Left ventricle myocardium superior (tissue), 1 donor: ENCODE results near the gene BRMS1. TPM values are rescaled to one million over a fixed set of nuclear protein-coding genes. Genes with fewer than 3 reads are reported as not detected.
A peak's percentile ranks its signal among the peaks of the same experiment; 100 is the strongest.

ENCODE experiments used
- ATAC-seq: fragments of 200-7000 bp; cut with Tn5 transposase; one replicate; pipeline ENCODE4 v1.9.1; 2020; ENCODE audit warnings: mild to moderate bottlenecking, moderate library complexity
- DNase-seq: peaks from one replicate; pipeline ENCODE4 v3.0.0-alpha.2; 2020
- intact Hi-C: fragments of 100-400 bp; cut with micrococcal nuclease; formaldehyde crosslinking; loops from one replicate; pipeline ENCODE4 v1.11.0; 2022
- total RNA-seq: library from RNA; stranded (reverse); fragmentation: NEBNext Ultra II Directional; extraction: Animal tissue kit (Norgen Biotek cat#: 25700); gene quantifications from one replicate; pipeline ENCODE4 v1.2.1, GENCODE V29; 2021
- donor health status: DM: no; HTN: yes; CAD: no; lungs with severe emphysema.

BRMS1 gene
- total RNA-seq, 1 donor from 2014 or later = 14.7 TPM

DNA sequence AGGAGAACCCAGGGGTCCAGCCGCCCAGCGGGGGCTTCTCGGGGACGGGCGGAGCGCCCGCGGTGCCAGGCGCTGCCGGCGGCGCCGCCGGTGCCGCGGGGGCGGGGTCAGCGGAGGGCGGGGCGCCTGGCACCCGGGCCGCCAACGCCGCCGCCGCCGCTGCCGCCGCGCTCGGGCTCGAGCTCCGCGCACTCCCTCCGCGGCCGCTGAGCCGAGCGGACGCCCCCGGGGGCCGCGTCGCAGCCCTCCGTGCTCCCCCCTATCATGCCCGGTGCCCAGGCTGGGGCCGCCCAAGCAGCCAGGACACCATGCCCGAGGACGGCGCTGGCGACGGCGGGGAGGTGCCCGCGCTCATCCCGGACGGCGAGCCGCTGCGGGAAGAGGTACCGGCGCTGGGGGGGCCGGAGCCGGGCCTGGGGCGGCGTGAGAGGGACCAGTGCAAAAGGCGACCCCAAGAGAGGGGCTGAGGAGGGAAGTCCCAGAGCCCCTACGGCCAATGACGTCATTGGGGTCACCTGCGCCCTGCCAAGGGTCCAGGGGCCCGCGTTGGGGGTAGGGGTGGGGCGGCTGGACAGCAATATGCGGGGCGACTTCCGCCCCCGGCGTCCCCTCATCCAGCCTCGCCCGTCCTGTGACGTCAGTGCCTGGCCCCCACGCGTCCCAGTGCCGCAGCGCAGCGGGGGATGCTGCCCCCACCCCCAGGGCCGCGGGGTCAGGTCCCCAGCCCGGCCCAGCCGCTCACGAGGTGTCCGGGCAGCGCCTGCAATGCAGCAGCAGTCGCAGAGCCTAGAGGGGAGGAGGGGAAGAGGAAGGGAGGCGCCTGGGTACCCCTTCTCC, 53.0 kb downstream of the BRMS1 start, which contains the start of gene TMEM151A:
Gene TMEM151A, plus strand, starts transcription at position 189 of the 837 bp plus-strand sequence. Its CDS starts 120 bp downstream, at position 309.
- intact Hi-C loops = no loop called here
- ATAC-seq (no peak), DNase-seq (no peak)

DNA sequence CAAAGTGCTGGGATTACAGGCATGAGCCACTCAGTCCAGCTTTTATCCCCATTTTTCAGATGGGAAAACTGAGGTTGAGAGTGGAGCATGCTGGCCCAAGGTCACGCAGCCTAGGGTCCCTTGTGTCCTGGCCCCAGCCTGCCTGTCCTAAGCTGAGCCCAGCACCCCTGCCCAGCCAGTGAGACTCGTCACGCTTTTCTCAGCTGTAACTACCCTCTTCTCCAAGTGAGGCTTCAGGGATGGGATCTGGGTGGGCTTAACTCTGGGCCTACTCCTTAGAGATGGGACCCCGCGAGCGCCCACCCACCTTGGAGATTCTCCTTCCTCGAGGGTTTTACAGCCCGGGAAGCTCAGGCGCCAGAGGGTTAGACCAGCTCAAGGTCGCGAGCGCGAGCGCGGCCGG, 53.6 kb downstream of the BRMS1 start:
- ATAC-seq (no peak), DNase-seq (no peak)
- intact Hi-C loops = no loop called here

DNA sequence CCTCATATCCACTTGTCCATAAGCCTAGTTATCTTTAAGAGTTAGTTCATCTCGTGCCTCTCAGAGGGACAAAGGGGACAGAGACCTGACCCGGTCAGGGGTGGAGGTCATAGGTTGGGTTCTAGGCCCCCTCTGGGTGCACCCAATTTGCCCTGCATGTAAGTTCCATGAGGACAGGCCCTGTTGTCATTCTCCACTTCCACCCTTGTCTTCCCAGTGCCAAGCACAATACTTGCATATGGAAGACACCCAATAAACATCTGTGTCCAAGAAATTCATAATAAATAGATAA, 54.6 kb downstream of the BRMS1 start:
- no peak for ATAC-seq
- intact Hi-C loops = no loop called here
- DNase-seq = no peak

GRCh38 chr11:66289548-66290329, 55.2 kb downstream of the BRMS1 start:
- intact Hi-C loops = no loop called here
- peak; percentile 81 for DNase-seq
- peak; percentile 57 for ATAC-seq

- DNase-seq = peak; percentile 99
- intact Hi-C loops = no loop called here
- ATAC-seq = peak; percentile 95
These were observed 56.0 kb downstream of the BRMS1 start, which contains the start of gene YIF1A for GRCh38 chr11:66288671-66289547. TSS of gene YIF1A (minus strand) at chr11:66289143. CDS start at chr11:66288985, 158 bp downstream.

DNA sequence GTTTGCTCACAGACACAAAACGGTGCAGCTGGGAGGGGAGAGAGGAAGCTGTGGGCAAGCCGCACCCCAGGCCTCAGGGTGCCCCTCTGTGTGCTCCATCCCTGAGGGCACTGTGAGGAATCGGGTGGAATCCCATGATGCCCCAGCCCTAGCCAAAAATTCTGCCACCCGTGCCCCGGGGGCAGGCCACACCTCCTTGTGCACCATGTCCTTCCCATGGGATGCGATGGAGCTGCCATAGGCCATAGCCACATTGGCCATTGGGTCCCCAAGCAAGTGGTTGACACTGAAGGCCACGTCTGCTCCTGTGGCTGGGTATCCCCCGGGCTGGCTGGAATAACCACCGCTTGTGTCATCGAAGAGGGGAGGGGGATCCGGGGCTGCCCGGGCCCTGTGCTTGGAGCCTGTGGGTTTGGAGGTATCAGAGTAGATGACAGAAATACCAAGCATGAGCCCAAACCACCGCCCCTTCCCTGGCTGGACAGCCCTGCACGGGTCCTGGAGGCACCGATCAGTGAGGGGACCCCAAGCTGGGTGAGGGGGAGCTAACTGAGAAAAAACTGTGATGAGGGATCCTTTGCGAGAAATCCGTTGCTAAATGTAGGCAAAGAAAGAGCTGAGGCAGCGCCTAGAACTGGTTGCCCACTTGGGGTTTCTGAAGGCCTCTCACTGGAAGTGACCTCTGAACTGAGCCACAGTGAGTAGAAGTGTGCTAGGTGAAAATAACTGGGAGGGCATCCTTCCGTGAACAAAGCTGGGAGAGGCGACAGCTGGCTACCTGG, 56.8 kb downstream of the BRMS1 start:
- intact Hi-C loops = no loop called here
- ATAC-seq (no peak), DNase-seq (no peak)

Other genes with a start within 250 kb of the BRMS1 start
- 34.9 TPM for gene KLC2, start 87.4 kb downstream of the BRMS1 start, total RNA-seq
- 123 TPM for gene RAB1B, start 76.5 kb downstream of the BRMS1 start, total RNA-seq
- not detected for gene CNIH2, start 66.9 kb downstream of the BRMS1 start, total RNA-seq
- 41.1 TPM for gene YIF1A, start 56.0 kb downstream of the BRMS1 start, total RNA-seq
- gene TMEM151A, start 53.2 kb downstream of the BRMS1 start, total RNA-seq = 0.25 TPM
- 11.1 TPM for gene CD248, start 28.1 kb downstream of the BRMS1 start, total RNA-seq
- 1.7 TPM for gene RIN1, start 8.7 kb downstream of the BRMS1 start, total RNA-seq
- 55.1 TPM for gene B4GAT1, start 2.5 kb upstream of the BRMS1 start, total RNA-seq
- 22.6 TPM for gene SLC29A2, start 26.7 kb upstream of the BRMS1 start, total RNA-seq
- not detected for gene NPAS4, start 75.9 kb upstream of the BRMS1 start, total RNA-seq
- 61.1 TPM for gene MRPL11, start 93.7 kb upstream of the BRMS1 start, total RNA-seq
- gene PELI3, start 121.8 kb upstream of the BRMS1 start, total RNA-seq = 10.9 TPM
- 9.7 TPM for gene DPP3, start 135.3 kb upstream of the BRMS1 start, total RNA-seq
- gene BBS1, start 165.5 kb upstream of the BRMS1 start, total RNA-seq = 17.8 TPM
- gene ZDHHC24, start 200.9 kb upstream of the BRMS1 start, total RNA-seq = 5.5 TPM
- gene ACTN3, start 201.8 kb upstream of the BRMS1 start, total RNA-seq = not detected
- 64.5 TPM for gene CTSF, start 223.5 kb upstream of the BRMS1 start, total RNA-seq
- gene CCDC87, start 248.0 kb upstream of the BRMS1 start, total RNA-seq = 0.25 TPM
- 26.8 TPM for gene CCS, start 248.1 kb upstream of the BRMS1 start, total RNA-seq